HCT116 (cell line): ENCODE results near the gene COPZ1. TPM values are rescaled to one million over a fixed set of nuclear protein-coding genes. Genes with fewer than 3 reads are reported as not detected.

Source experiments
- ATAC-seq: fragments of 200-7000 bp; cut with Tn5 transposase; 2 replicates; pipeline ENCODE4 v1.9.1; 2020; ENCODE audit warnings: mild to moderate bottlenecking, moderate library complexity
- BruUV-seq: library from RNA; stranded (reverse); fragments of 400-500 nt; replicated peaks from 2 replicates; lab custom pipeline; 2021; lab: Mats Ljungman, UMichigan
- CTCF ChIA-PET: fragments of 300-600 bp; sonication (Branson Sonifier 250); formaldehyde crosslinking; loops from one replicate; lab custom pipeline; 2021; ENCODE audit warnings: antibody characterized with exemption; lab: Charles Lee
- POLR2A ChIA-PET: fragments of 300-600, 350-600 bp; sonication (Branson Sonifier 250); formaldehyde crosslinking; loops from one replicate; lab custom pipeline; 2021; ENCODE audit warnings: antibody characterized with exemption; lab: Charles Lee
- RAD21 ChIA-PET, 2 experiments: fragments of 300-600 bp; sonication (Branson Sonifier 250); formaldehyde crosslinking; loops; one replicate each; lab custom pipeline; 2023; ENCODE audit warnings: low total read pairs in 2 of 2; ENCODE audit not compliant: uncharacterized antibody in 2 of 2, unreplicated experiment in 2 of 2, low non-redundant PET in 1 of 2; lab: Charles Lee
- DNase-seq: peaks from one replicate; pipeline ENCODE4 v3.0.0-alpha.2; 2010; ENCODE audit warnings: low read depth, low spot score
- H2AFZ ChIP-seq: fragments of 200-600 bp; shearing (Covaris generic), sonication (generic); 2 replicates; pipeline ENCODE4 v1.6.1; 2017; ENCODE audit warnings: low read depth, mixed run types, mixed read lengths, antibody characterized with exemption, low read length; ENCODE audit not compliant: poor library complexity, severe bottlenecking
- H3K27ac ChIP-seq: 2 replicates; pipeline ENCODE4 v1.5.1; 2012; ENCODE audit warnings: low read depth, low read length
- H3K27me3 ChIP-seq: fragments of 200-600 bp; sonication (generic); 2 replicates; pipeline ENCODE4 v1.6.1; 2016; ENCODE audit warnings: mixed run types, low read length, mixed read lengths; ENCODE audit not compliant: insufficient read depth
- H3K36me3 ChIP-seq, 2 experiments: fragments of 200-500 bp in 1 of 2; fragments of 200-600 bp in 1 of 2; sonication (Bioruptor generic) in 1 of 2; sonication (generic) in 1 of 2; 2 replicates each; pipeline versions ENCODE4 v1.5.1 to v1.6.1; 2014 to 2016; ENCODE audit warnings: low read length in 2 of 2, inconsistent platforms in 1 of 2, mixed read lengths in 1 of 2, mixed run types in 1 of 2; ENCODE audit not compliant: insufficient read depth in 2 of 2, control insufficient read depth in 1 of 2
- H3K4me1 ChIP-seq, 2 experiments: fragments of 200-600 bp in 1 of 2; sonication (generic) in 1 of 2; 2 replicates each; pipeline versions ENCODE4 v1.5.1 to v1.6.1; 2012 to 2017; ENCODE audit warnings: low read length in 2 of 2, inconsistent platforms in 1 of 2, mild to moderate bottlenecking in 1 of 2, mixed read lengths in 1 of 2, mixed run types in 1 of 2, moderate library complexity in 1 of 2; ENCODE audit not compliant: insufficient read depth in 2 of 2, control insufficient read depth in 1 of 2
- H3K4me2 ChIP-seq: fragments of 200-600 bp; sonication (generic); 2 replicates; pipeline ENCODE4 v1.6.1; 2017; ENCODE audit warnings: mixed run types, low read length, mixed read lengths
- H3K4me3 ChIP-seq, 2 experiments: fragments of 200-600 bp in 1 of 2; sonication (generic) in 1 of 2; replicated peaks in 1 of 2; 2 replicates each; pipeline ENCODE4 v1.5.1; 2011 to 2016; ENCODE audit warnings: low read length in 2 of 2, control low read depth in 1 of 2, low read depth in 1 of 2, mild to moderate bottlenecking in 1 of 2, mixed read lengths in 1 of 2, mixed run types in 1 of 2
- H3K79me2 ChIP-seq: fragments of 200-600 bp; sonication (generic); 2 replicates; pipeline ENCODE4 v1.6.1; 2017; ENCODE audit warnings: mild to moderate bottlenecking, mixed run types, low read length, moderate library complexity, mixed read lengths; ENCODE audit not compliant: insufficient read depth
- H3K9ac ChIP-seq: fragments of 200-600 bp; sonication (generic); 2 replicates; pipeline ENCODE4 v1.6.1; 2016; ENCODE audit warnings: low read length, mixed read lengths
- H3K9me2 ChIP-seq: fragments of 200-600 bp; sonication (generic), shearing (Covaris generic); 2 replicates; pipeline ENCODE4 v1.6.1; 2017; ENCODE audit warnings: mixed run types, mild to moderate bottlenecking, moderate library complexity; ENCODE audit not compliant: insufficient read depth
- H3K9me3 ChIP-seq, 2 experiments: fragments of 200-500 bp in 1 of 2; fragments of 200-600 bp in 1 of 2; sonication (Bioruptor generic) in 1 of 2; sonication (generic) in 1 of 2; 2 replicates each; pipeline ENCODE4 v1.6.1; 2014 to 2017; ENCODE audit warnings: low read length in 2 of 2, mixed read lengths in 2 of 2, inconsistent platforms in 1 of 2, low read depth in 1 of 2, mild to moderate bottlenecking in 1 of 2, mixed run types in 1 of 2, moderate library complexity in 1 of 2; ENCODE audit not compliant: control insufficient read depth in 1 of 2, insufficient read depth in 1 of 2
- H4K20me1 ChIP-seq: fragments of 200-600 bp; sonication (generic), shearing (Covaris generic); 2 replicates; pipeline ENCODE4 v1.6.1; 2017; ENCODE audit warnings: mixed run types, mild to moderate bottlenecking, moderate library complexity; ENCODE audit not compliant: insufficient read depth
- CBX3 ChIP-seq: IDR thresholded peaks from 2 replicates; pipeline ENCODE4 v1.6.1; 2012; ENCODE audit warnings: low read depth
- CEBPB ChIP-seq: IDR thresholded peaks from 2 replicates; pipeline ENCODE4 v1.6.1; 2012; ENCODE audit warnings: low read depth
- EGR1 ChIP-seq: IDR thresholded peaks from 2 replicates; pipeline ENCODE4 v1.6.1; 2012; ENCODE audit warnings: low read depth
- ELF1 ChIP-seq: IDR thresholded peaks from 2 replicates; pipeline ENCODE4 v1.6.1; 2012; ENCODE audit warnings: low read depth, borderline replicate concordance
- EZH2 ChIP-seq: fragments of 200-600 bp; sonication (generic); IDR thresholded peaks from 2 replicates; pipeline ENCODE4 v1.6.1; 2017; ENCODE audit warnings: antibody characterized with exemption, mixed run types
- EZH2phosphoT487 ChIP-seq: fragments of 200-600 bp; IDR thresholded peaks from 2 replicates; pipeline ENCODE4 v1.6.1; 2018; ENCODE audit warnings: antibody characterized with exemption, borderline replicate concordance
- FOSL1 ChIP-seq: IDR thresholded peaks from 2 replicates; pipeline ENCODE4 v1.6.1; 2012; ENCODE audit warnings: low read depth
- JUND ChIP-seq: IDR thresholded peaks from 2 replicates; pipeline ENCODE4 v1.6.1; 2012
- MAX ChIP-seq: IDR thresholded peaks from 2 replicates; pipeline ENCODE4 v1.6.1; 2012
- POLR2AphosphoS5 ChIP-seq: IDR thresholded peaks from 2 replicates; pipeline ENCODE4 v1.6.1; 2011; ENCODE audit warnings: mild to moderate bottlenecking, low read depth, low read length, moderate library complexity
- RAD21 ChIP-seq: IDR thresholded peaks from 2 replicates; pipeline ENCODE4 v1.6.1; 2012; ENCODE audit warnings: low read depth, mild to moderate bottlenecking
- SIN3A ChIP-seq: IDR thresholded peaks from 2 replicates; pipeline ENCODE4 v1.6.1; 2012; ENCODE audit warnings: low read depth
- SP1 ChIP-seq: IDR thresholded peaks from 2 replicates; pipeline ENCODE4 v1.6.1; 2012; ENCODE audit warnings: low read depth
- TCF7L2 ChIP-seq: IDR thresholded peaks from 2 replicates; pipeline ENCODE4 v1.7.0; 2011; ENCODE audit warnings: borderline replicate concordance, inconsistent platforms; ENCODE audit not compliant: insufficient read depth, insufficient read length; ENCODE audit errors: extremely low read depth
- ZBTB33 ChIP-seq: IDR thresholded peaks from 2 replicates; pipeline ENCODE4 v1.6.1; 2011; ENCODE audit warnings: mild to moderate bottlenecking, low read length, moderate library complexity; ENCODE audit not compliant: insufficient replicate concordance; ENCODE audit errors: extremely low read depth
- ZFX ChIP-seq: fragments of 450-650 bp; IDR thresholded peaks from 2 replicates; pipeline ENCODE4 v1.6.1; 2017
- ZNF274 ChIP-seq: fragments of 200-500 bp; sonication (Bioruptor generic); IDR thresholded peaks from 2 replicates; pipeline ENCODE4 v1.6.1; 2014; ENCODE audit warnings: mild to moderate bottlenecking, low read depth, low read length, inconsistent platforms
- intact Hi-C: fragments of 100-400 bp; cut with micrococcal nuclease; formaldehyde crosslinking; loops from 2 replicates; pipeline ENCODE4 v1.10.0; 2022
- total RNA-seq: library from RNA; stranded (reverse); gene quantifications from one replicate; pipeline ENCODE4 v1.2.1, GENCODE V29; 2021; ENCODE audit not compliant: unreplicated experiment

Gene COPZ1
- total RNA-seq, 1 experiment from 2014 or later: 191 TPM

GRCh38 chr12:54338698-54339296 is 13.9 kb downstream of the COPZ1 start:
- ATAC-seq (no peak), DNase-seq (no peak)
- Histone ChIP-seq H3K27me3 (no peaks in the 10 kb centered on the region), H3K79me2 (peaks cover 89% of the 10 kb centered on the region), H3K9ac (no peak overlapping the region), H3K27ac (no peak overlapping the region), H3K4me3 (no peak overlapping the region), H3K36me3 (peaks cover 28 to 35% of the 10 kb centered on the region in 2 experiments), H3K9me3 (no peaks in the 10 kb centered on the region), H4K20me1 (peaks cover 6% of the 10 kb centered on the region; the same call in 1 of the 2 replicates), H3K4me1 (peaks cover 3 to 4% of the 10 kb centered on the region in 2 experiments; a peak in 2 of 4 replicates), H3K9me2 (no peaks in the 10 kb centered on the region), H2AFZ (no peak overlapping the region), H3K4me2 (no peak overlapping the region)
- intact Hi-C loops: no loop called here
- TF ChIP-seq ZNF274 (no peak), RAD21 (no peak), EGR1 (no peak), SIN3A (no peak), ZBTB33 (no peak), SP1 (no peak), ZFX (no peak)
- CTCF ChIA-PET: interaction anchor here (4.9 kb wide), 1 partner anchor 13 kb away, joined by 63 read pairs; the partner anchor contains the start of gene COPZ1
- POLR2A ChIA-PET: interaction anchor here (0.6 kb wide), 1 partner anchor 12 kb away, joined by 3 read pairs; no protein-coding TSS in a partner anchor
- RAD21 ChIA-PET: no interaction called here
- BruUV-seq: no TSS peak

GRCh38 chr12:54340846-54341245 is 15.9 kb downstream of the COPZ1 start:
- no peak for ATAC-seq
- peaks cover 30 to 47% of the 10 kb centered on the region in 2 experiments for H3K36me3 ChIP-seq
- TF ChIP-seq FOSL1: no peak
- no peak for TF ChIP-seq CBX3
- no peak for TF ChIP-seq CEBPB
- TF ChIP-seq EZH2: no peak
- TF ChIP-seq MAX: no peak
- no peak for TF ChIP-seq ELF1
- no peak for TF ChIP-seq TCF7L2
- no peak for TF ChIP-seq ZFX
- no peak for TF ChIP-seq EZH2phosphoT487
- TF ChIP-seq POLR2AphosphoS5: no peak
- no peak for TF ChIP-seq JUND
- no peak for TF ChIP-seq ZBTB33

More at GRCh38 chr12:54340846-54341245, 15.9 kb downstream of the COPZ1 start:
- intact Hi-C loops: no loop called here
- Histone ChIP-seq H4K20me1 (peaks cover 6% of the 10 kb centered on the region; the same call in 1 of the 2 replicates), H3K4me3 (no peak overlapping the region), H3K4me2 (no peak overlapping the region), H3K79me2 (peaks cover 71% of the 10 kb centered on the region), H3K27me3 (no peaks in the 10 kb centered on the region), H3K9me2 (no peaks in the 10 kb centered on the region), H3K9ac (no peak overlapping the region), H3K4me1 (no peaks in the 10 kb centered on the region; a peak in 2 of 4 replicates), H2AFZ (no peak overlapping the region), H3K27ac (no peak overlapping the region), H3K9me3 (no peaks in the 10 kb centered on the region)
- ChIA-PET POLR2A (no interaction called here), CTCF (interaction anchor here (1.4 kb wide), 1 partner anchor 89 kb away, joined by 3 read pairs; no protein-coding TSS in a partner anchor), RAD21 (interaction anchor here in 1 of 2 experiments (0.6 kb wide), 1 partner anchor 121 kb away, joined by 7 read pairs; no protein-coding TSS in a partner anchor)
- DNase-seq: no peak
- no TSS peak for BruUV-seq
